Posterior vena cava (tissue), 2 donors: ENCODE data around the gene CEMIP. TPM values are rescaled to one million over a fixed set of nuclear protein-coding genes. Genes with fewer than 3 reads are reported as not detected.

Source experiments
- DNase-seq: peaks from one replicate; pipeline ENCODE4 v3.0.0-alpha.2; 2020; ENCODE audit warnings: low spot score
- intact Hi-C, 2 donors: fragments of 100-400 bp; cut with DNase I; formaldehyde crosslinking; loops; one replicate each; pipeline versions ENCODE4 v1.14.1 to v1.14.2; 2022 to 2023
- total RNA-seq, 2 donors: library from RNA; stranded (reverse); fragmentation: NEBNext Ultra II Directional; extraction: Animal tissue kit (Norgen Biotek cat#: 25700); gene quantifications; one replicate each; pipeline ENCODE4 v1.2.1, GENCODE V29; 2021
- donor health status: DM: yes; HTN: yes; CAD: no.
- donor health status: DM: yes; HTN: yes; CAD: no.

CEMIP gene
- total RNA-seq, 2 donors from 2014 or later: 0.14 to 0.62 TPM

DNA sequence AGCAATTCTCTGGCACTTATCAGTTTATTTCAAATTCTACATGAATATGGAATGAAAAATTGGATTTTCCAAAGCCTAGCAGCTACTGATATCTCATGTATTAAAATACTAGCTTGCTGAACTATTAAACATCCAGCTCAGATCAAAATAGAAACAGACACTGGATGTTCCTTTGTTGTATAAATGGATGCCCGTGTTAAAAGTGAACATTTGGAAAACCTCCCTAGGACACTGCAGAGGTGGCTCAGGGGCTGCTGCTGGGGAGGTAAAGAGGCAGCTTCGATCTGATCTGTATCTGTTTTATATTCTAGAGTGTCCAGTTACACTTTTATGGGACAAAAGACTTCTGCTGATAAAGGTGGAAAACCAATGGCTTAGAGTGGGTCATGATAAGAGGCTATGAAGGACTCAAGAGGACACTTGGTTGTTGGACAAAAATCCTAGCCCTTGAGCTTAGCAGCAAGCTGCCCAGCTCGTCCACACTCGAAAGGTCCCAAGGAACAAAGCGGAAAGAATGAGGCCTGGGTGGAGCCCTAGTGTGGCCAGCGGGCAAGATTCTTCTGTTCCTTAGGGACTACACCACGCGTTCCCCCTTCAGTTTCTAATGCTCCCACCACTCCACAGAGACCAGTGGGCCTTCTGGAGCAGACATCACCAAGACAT is 200.5 kb downstream of the CEMIP start:
- DNase-seq: no peak
- intact Hi-C loops: loop anchor here (10.0 kb wide), 3 partner anchors 205 to 525 kb away; partner anchors contain the start of gene CEMIP (in 1 of the 2)

DNA sequence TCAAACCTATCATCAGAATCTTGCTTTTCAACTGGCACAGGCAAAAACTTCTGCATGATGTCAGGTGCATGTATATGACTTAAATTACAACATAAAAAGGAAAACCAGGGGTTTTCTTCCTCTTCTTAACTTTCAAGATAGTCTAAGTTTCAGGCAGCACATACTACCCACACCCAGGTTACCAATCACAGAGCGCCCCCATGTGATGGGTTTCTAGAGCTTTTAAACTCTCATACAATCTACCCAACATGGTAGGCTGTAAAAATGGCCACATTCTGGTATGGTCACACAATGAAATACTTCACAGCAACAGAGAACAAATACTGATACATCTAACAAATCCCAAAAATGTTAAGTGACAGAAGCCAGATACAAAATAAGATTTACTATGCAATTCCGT is 203.0 kb downstream of the CEMIP start:
- no peak for DNase-seq
- intact Hi-C loops: no loop called here

DNA sequence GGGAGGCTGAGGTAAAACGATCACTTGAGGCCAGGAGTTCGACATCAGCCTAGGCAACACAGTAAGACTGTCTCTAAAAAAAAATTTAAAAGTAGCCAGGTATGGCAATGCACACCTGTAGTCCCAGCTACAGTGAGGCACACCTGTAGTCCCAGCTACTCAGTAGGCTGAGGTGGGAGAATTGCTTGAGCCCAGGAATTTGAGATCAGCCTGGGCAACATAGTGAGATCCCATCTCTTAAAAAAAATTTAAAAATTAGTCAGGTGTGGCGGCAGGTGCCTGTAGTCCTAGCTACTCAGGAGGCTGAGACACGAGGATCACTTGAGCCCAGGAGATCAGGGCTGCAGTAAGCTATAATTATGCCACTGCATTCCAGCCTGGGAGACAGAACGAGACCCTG is 203.7 kb downstream of the CEMIP start:
- no peak for DNase-seq
- intact Hi-C loops: no loop called here

GRCh38 chr15:80984856-80985255 is 205.7 kb downstream of the CEMIP start:
- no peak for DNase-seq
- intact Hi-C loops: no loop called here

DNA sequence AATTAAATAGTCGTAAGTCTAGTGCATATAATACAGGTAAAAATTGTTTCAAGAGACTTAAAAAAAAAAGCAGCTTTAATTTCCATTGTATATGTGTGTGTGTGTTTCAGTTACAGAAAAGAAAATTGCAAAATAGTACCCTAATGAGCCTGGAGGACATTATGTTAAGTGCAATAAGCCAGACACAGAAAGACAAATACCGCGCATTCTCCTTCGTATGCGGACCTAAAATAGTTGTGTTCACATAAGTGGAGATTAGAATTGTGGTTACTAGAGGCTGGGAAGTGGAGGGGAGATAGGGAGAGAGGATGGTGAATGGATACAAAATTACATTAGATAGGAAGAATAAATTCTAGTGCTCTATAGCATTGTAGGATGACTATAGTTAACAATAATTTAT is 206.8 kb downstream of the CEMIP start:
- intact Hi-C loops: no loop called here
- DNase-seq: no peak

GRCh38 chr15:80986487-80986886 is 207.3 kb downstream of the CEMIP start:
- no peak for DNase-seq
- intact Hi-C loops: no loop called here

DNA sequence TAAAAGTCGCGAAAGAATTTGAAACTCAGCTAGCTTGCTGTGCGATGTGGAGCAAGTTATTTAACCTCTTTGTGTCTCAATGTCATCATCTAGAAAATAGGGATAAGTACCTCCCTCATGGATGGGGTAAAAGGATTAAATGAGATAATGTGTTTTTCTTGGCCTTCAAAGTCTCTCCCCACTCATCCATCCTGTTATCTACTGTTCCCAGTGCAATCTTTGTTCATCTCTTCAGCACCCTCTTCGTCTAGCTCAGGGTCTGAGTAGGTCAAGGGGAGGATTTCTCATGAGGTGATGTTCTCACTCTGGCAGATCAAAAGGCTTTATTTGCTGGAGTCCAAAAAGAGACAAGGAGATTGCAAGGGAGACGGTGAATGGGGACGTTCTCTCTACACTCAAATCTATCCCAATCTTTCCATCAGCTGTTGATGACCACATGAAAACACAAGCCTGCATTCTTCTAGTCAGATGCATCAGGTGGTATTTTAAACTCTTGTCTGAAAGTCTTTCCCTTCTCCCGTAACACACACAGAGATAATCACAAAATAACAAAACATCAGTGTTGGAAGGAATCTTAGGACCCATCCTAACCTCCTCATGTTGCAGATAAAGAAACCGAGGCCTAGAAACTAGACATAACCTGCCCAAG is 209.1 kb downstream of the CEMIP start:
- no peak for DNase-seq
- intact Hi-C loops: no loop called here

DNA sequence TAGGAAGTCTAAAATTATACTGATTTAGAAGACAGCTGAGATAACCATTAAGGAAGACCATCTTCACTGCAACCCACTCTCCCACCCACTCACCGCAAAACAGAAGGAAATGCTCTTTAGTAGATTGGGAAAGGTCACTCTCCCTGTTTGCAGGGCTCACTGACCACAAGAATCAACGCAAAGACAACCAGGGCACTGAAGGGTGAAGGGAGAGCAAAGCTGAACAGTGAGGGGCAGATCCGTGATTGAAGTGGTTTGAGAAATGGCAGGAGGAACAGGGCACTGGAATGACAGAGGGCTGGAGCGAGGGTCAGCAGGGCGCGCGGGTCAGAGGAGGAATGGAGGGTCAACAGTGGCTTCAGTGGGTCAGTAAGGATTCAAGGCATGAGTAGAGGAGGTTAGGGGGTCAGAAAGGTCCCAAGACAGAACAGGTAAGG is 209.9 kb downstream of the CEMIP start:
- no peak for DNase-seq
- intact Hi-C loops: no loop called here

DNA sequence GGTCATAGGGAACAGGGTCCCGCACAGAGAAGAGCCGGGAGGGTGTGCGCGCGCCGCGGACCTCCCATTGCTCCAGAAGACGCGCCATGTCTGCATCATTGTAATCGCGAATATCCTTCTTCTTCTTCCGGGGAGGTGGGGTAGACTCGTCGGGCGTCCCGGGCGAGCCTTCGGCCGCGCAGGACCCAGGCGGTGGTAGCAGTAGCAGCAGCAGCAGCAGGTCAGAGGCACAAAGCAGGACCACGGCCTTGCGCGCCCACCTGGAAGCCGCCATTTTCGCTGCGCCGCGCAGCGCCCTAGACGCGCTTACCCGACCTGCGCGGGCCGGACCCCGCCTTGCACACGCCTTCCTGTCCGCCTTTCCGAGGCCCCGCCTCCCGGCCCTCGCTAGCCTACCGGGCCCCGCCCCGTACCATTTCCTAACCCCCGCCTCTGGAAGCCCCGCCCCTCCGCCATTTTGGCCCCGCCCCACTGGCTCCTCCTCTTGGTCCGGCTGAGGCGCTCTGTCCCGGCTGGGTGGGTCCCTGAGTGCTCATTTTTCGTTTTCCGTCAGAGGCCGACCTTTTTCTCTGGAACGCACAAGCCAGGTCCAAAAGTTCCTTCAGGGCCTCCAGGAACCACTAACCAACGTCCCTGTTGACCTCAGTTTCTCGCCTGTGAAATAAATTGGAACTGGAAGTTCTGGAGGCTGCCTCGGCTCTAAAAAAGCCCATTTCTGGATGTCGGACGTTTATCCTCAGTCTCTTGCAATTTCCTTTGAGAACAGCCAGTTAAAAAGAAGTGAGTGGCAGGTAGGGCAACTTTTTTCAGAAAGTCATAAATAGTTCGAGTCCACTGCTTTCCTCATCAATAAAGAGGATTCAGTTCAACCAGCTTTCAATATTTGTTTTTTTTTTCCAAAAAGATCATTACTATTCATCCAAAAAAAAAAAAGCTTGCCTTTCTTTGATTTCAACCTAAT is 210.6 kb downstream of the CEMIP start, which contains the start of gene MESD:
Gene MESD, minus strand, starts transcription at position 302 of the 961 bp plus-strand sequence. Its CDS starts 28 bp downstream, at position 274.
- intact Hi-C loops: no loop called here

GRCh38 chr15:80990955-80991354 is 211.8 kb downstream of the CEMIP start:
- intact Hi-C loops: no loop called here

More for the DNA sequence above, 210.6 kb downstream of the CEMIP start, which contains the start of gene MESD:
- peak; percentile 100 for DNase-seq

DNA sequence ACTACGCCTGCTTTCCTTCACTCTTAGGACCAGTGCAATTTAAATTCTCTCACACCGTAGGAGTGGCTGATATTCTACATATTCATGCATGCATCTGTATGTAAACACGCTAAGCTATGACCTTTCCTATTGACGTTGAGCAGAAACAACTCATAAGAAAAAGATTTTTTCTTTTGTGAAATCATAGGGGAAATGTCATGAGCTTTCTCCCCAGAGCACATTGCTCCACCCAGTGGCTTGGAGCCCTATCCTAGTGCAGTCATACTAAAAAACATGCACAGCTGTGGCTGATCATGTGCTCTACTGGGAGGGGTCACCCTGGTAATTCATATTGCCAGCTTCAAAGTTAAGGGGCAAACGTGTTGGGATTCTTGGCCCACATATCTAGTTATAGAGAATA is 212.3 kb downstream of the CEMIP start:
- intact Hi-C loops: no loop called here
- DNase-seq: peak; percentile 87

More at GRCh38 chr15:80990955-80991354, 211.8 kb downstream of the CEMIP start:
- DNase-seq: no peak

DNA sequence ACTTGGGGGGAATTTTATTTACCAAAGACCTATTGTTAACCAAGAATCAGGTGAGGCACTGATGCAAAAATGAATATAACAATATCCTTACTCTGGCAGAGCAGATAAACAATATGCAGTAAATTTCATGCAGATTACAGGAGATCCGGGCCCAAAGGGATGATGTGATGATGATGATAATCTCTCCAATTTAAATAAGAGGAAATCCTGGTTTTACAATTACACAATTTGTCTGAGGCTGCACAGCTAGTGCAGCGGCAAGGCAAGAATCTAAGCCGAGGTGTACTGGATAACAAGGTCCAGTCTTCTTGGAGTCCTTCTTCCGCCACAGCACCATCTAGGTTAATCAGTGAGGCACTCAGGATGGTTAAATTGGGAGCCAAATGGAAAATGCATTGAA is 212.8 kb downstream of the CEMIP start:
- no peak for DNase-seq
- intact Hi-C loops: no loop called here

DNA sequence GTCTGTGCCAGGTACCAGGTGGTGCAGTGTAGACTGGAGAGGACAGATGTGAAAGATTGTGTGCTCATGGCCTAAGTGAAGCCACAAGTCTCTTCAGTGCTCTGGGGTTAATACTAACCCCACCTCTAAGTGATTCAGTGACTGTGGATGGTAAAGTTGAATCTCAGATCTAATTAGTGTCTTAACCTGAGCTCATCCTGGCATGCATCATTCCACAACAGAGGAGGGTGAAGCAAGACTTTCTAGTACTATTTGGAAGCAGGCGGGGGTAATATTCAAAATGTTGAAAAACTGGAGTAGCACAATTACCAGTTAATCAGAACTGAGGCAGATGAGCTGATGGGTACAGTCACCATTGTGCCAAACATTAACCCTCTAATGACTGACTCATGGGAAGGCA is 213.3 kb downstream of the CEMIP start:
- intact Hi-C loops: no loop called here
- DNase-seq: no peak

DNA sequence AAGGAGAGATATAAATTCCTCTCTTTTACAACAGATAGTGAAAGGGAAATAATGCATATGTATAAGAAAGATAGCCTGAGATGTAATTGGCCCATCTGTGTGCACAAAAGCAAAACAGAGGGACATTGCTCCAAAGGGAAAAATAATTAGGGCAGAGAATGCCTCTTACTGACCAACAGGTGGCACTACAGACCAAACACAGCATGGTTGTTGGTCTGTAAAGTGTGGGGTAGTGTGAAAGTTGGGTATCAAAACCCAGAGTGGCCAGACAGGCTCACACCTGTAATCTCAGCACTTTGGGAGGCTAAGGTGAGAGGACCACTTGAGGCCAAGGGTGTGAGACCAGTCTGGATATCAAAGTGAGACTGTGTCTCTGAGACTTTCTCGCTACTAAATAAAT is 217.1 kb downstream of the CEMIP start:
- intact Hi-C loops: no loop called here
- DNase-seq: no peak

GRCh38 chr15:80997692-80998091 is 218.5 kb downstream of the CEMIP start:
- intact Hi-C loops: no loop called here
- no peak for DNase-seq

DNA sequence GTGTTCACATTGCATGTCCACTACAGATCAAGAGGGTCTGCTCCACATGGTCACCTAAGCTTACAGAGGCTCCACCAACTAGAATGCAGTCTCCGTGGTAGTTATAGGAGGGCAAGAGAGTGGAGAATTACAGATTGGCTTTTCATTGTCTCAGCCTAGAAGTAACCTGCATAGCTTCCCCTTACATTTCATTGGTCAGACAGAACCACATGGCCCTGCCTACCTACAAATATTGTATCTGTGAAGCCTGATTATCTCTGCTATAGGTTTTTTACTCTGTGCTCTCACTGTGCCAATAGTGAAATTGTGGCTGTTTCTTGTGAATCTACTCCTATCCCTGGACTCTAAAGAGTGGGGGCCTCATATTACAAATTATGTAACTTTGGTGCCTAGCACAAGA is 219.1 kb downstream of the CEMIP start:
- intact Hi-C loops: no loop called here
- DNase-seq: no peak

GRCh38 chr15:80999623-81000036 is 220.5 kb downstream of the CEMIP start:
- DNase-seq: no peak
- intact Hi-C loops: no loop called here

- intact Hi-C loops: no loop called here
- DNase-seq: no peak
Observed at GRCh38 chr15:81000144-81000623, 221.0 kb downstream of the CEMIP start.

GRCh38 chr15:81000624-81001151 is 221.5 kb downstream of the CEMIP start, which contains the start of gene TLNRD1:
TSS of gene TLNRD1 (plus strand) at chr15:81000923. CDS start at chr15:81002272, 1,349 bp downstream.
- intact Hi-C loops: no loop called here

More at GRCh38 chr15:81000624-81001151, 221.5 kb downstream of the CEMIP start, which contains the start of gene TLNRD1:
- DNase-seq: peak; percentile 97
